Panc1 (cell line): Measurements from ENCODE around the gene AHR. TPM values are rescaled to one million over a fixed set of nuclear protein-coding genes. Genes with fewer than 3 reads are reported as not detected.

Experiments used
- ATAC-seq: fragments of 200-7000 bp; cut with Tn5 transposase; 2 replicates; pipeline ENCODE4 v1.9.1; 2020; ENCODE audit warnings: mild to moderate bottlenecking, moderate library complexity
- BruUV-seq: library from RNA; stranded (reverse); fragments of 400-500 nt; replicated peaks from 2 replicates; lab custom pipeline; 2021; lab: Mats Ljungman, UMichigan
- CTCF ChIA-PET: fragments of 300-600 bp; sonication (Branson Sonifier 250); formaldehyde crosslinking; loops from one replicate; lab custom pipeline; 2022; ENCODE audit warnings: antibody characterized with exemption; lab: Charles Lee
- POLR2A ChIA-PET: fragments of 300-600 bp; sonication (Branson Sonifier 250); formaldehyde crosslinking; loops from one replicate; lab custom pipeline; 2022; ENCODE audit warnings: antibody characterized with exemption; lab: Charles Lee
- DNase-seq: peaks from one replicate; pipeline ENCODE4 v3.0.0-alpha.2; 2010; ENCODE audit warnings: low read depth, low spot score
- H3K27ac ChIP-seq: 2 replicates; pipeline ENCODE4 v1.5.1; 2011; ENCODE audit warnings: mild to moderate bottlenecking, low read length, inconsistent platforms
- H3K27me3 ChIP-seq: fragments of 200-500 bp; sonication (Bioruptor generic); 2 replicates; pipeline ENCODE4 v1.6.0; 2014; ENCODE audit warnings: low read length, inconsistent platforms; ENCODE audit not compliant: control insufficient read depth, insufficient read depth
- H3K36me3 ChIP-seq: fragments of 200-500 bp; sonication (Bioruptor generic); 2 replicates; pipeline ENCODE4 v1.5.1; 2014; ENCODE audit warnings: inconsistent platforms, mild to moderate bottlenecking, low read length, moderate library complexity; ENCODE audit not compliant: control insufficient read depth, insufficient read depth
- H3K4me1 ChIP-seq: 2 replicates; pipeline ENCODE4 v1.5.1; 2011; ENCODE audit warnings: inconsistent platforms, mild to moderate bottlenecking, low read length, moderate library complexity; ENCODE audit not compliant: control insufficient read depth, insufficient read depth
- H3K4me3 ChIP-seq, 2 experiments: 2 replicates each; pipeline ENCODE4 v1.5.1; 2011 to 2012; ENCODE audit warnings: low read depth in 2 of 2, low read length in 2 of 2, mild to moderate bottlenecking in 2 of 2, inconsistent platforms in 1 of 2, moderate library complexity in 1 of 2
- H3K9me3 ChIP-seq: fragments of 200-500 bp; sonication (Bioruptor generic); 2 replicates; pipeline ENCODE4 v1.5.1; 2014; ENCODE audit warnings: low read depth, mild to moderate bottlenecking, inconsistent platforms, low read length, moderate library complexity; ENCODE audit not compliant: control insufficient read depth, insufficient read depth
- POLR2AphosphoS5 ChIP-seq: IDR thresholded peaks from 2 replicates; pipeline ENCODE4 v1.6.1; 2012; ENCODE audit warnings: mild to moderate bottlenecking, low read depth, low read length, moderate library complexity
- SIN3A ChIP-seq: IDR thresholded peaks from 2 replicates; pipeline ENCODE4 v1.6.1; 2012; ENCODE audit warnings: low read depth, mild to moderate bottlenecking, low read length, moderate library complexity, borderline replicate concordance; ENCODE audit not compliant: insufficient read depth
- TCF7L2 ChIP-seq: IDR thresholded peaks from 2 replicates; pipeline ENCODE4 v1.6.1; 2011; ENCODE audit warnings: mild to moderate bottlenecking, low read depth, low read length, inconsistent platforms
- in situ Hi-C: cut with HindIII; loops from 2 replicates; pipeline ENCODE4 v1.10.0; 2016; ENCODE audit warnings: low sequenced_read_pairs, low pct_unique_long_range_greater_than_20kb
- intact Hi-C: fragments of 100-400 bp; cut with micrococcal nuclease; formaldehyde crosslinking; loops from one replicate; pipeline ENCODE4 v1.10.0; 2022; ENCODE audit not compliant: unreplicated experiment
- total RNA-seq: library from RNA; stranded (reverse); gene quantifications from one replicate; pipeline ENCODE4 v1.2.1, GENCODE V29; 2021; ENCODE audit not compliant: unreplicated experiment
- TF ChIP-seq, protein P1 (sequence below): fragments of 450-650 bp; IDR thresholded peaks from 2 replicates; pipeline ENCODE4 v1.5.1; 2017; ENCODE audit warnings: mild to moderate bottlenecking
- TF ChIP-seq, protein P2 (sequence below), 2 experiments: IDR thresholded peaks; 2 replicates each; pipeline ENCODE4 v1.6.1; 2011 to 2012; ENCODE audit warnings: low read depth in 2 of 2, control low read depth in 1 of 2, low read length in 1 of 2, mild to moderate bottlenecking in 1 of 2, moderate library complexity in 1 of 2; ENCODE audit not compliant: insufficient read depth in 1 of 2

The AHR gene
- total RNA-seq, 1 experiment from 2014 or later: 36.6 TPM

DNA sequence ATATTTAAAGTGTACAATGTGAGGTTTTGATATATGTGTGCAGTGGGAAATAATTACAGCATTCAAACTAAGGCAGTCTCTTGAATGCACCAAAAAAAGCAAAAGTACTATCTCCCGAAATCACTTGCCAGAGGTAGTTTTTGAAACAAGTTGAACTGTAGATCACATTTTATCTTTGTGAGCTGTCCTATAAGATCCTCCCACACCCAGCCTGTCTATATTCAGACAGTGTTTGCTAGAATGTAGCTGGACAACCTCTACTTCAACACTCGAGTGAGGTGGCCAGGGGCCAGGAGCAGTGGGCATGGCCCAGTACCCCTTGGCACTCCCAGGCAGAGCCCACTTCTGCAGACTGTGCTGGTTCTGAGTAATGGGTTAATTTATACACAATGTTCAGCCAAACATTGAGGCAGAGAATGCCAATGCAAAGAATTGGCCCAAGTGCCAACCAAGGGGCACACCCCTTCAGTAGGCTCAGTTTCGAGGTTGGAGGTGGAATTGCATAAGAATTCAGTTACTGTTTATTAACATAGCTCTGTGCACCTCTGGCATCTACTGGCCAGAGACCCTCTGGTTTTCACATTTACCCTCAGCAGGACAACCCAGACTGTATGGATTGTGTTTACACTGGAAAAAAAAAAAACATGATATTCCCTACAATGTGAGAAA, 70.5 kb downstream of the AHR start:
- ATAC-seq (no peak), DNase-seq (no peak)
- intact Hi-C loops: no loop called here
- Histone ChIP-seq H3K4me1 (peaks cover 12% of the 10 kb centered on the region), H3K4me3 (no peak overlapping the region), H3K9me3 (no peaks in the 10 kb centered on the region), H3K36me3 (no peaks in the 10 kb centered on the region), H3K27me3 (no peaks in the 10 kb centered on the region), H3K27ac (peak overlapping the region; percentile 13; the same call in 1 of the 2 replicates)
- TF ChIP-seq, protein P1, sequence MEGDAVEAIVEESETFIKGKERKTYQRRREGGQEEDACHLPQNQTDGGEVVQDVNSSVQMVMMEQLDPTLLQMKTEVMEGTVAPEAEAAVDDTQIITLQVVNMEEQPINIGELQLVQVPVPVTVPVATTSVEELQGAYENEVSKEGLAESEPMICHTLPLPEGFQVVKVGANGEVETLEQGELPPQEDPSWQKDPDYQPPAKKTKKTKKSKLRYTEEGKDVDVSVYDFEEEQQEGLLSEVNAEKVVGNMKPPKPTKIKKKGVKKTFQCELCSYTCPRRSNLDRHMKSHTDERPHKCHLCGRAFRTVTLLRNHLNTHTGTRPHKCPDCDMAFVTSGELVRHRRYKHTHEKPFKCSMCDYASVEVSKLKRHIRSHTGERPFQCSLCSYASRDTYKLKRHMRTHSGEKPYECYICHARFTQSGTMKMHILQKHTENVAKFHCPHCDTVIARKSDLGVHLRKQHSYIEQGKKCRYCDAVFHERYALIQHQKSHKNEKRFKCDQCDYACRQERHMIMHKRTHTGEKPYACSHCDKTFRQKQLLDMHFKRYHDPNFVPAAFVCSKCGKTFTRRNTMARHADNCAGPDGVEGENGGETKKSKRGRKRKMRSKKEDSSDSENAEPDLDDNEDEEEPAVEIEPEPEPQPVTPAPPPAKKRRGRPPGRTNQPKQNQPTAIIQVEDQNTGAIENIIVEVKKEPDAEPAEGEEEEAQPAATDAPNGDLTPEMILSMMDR: no peak
- TF ChIP-seq SIN3A (no peak), POLR2AphosphoS5 (no peak), TCF7L2 (no peak)
- TF ChIP-seq, protein P2, sequence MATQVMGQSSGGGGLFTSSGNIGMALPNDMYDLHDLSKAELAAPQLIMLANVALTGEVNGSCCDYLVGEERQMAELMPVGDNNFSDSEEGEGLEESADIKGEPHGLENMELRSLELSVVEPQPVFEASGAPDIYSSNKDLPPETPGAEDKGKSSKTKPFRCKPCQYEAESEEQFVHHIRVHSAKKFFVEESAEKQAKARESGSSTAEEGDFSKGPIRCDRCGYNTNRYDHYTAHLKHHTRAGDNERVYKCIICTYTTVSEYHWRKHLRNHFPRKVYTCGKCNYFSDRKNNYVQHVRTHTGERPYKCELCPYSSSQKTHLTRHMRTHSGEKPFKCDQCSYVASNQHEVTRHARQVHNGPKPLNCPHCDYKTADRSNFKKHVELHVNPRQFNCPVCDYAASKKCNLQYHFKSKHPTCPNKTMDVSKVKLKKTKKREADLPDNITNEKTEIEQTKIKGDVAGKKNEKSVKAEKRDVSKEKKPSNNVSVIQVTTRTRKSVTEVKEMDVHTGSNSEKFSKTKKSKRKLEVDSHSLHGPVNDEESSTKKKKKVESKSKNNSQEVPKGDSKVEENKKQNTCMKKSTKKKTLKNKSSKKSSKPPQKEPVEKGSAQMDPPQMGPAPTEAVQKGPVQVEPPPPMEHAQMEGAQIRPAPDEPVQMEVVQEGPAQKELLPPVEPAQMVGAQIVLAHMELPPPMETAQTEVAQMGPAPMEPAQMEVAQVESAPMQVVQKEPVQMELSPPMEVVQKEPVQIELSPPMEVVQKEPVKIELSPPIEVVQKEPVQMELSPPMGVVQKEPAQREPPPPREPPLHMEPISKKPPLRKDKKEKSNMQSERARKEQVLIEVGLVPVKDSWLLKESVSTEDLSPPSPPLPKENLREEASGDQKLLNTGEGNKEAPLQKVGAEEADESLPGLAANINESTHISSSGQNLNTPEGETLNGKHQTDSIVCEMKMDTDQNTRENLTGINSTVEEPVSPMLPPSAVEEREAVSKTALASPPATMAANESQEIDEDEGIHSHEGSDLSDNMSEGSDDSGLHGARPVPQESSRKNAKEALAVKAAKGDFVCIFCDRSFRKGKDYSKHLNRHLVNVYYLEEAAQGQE (IDR thresholded peaks at IDR 0.05; ENCODE audit: insufficient read depth in 1 of 2, low read depth in 2 of 2, low read length in 1 of 2): no peak
- POLR2A ChIA-PET: no interaction called here
- BruUV-seq: no TSS peak
- CTCF ChIA-PET: interaction anchor here (0.6 kb wide), 1 partner anchor 21 kb away, joined by 3 read pairs; no protein-coding TSS in a partner anchor
- in situ Hi-C loops: no loop called here

DNA sequence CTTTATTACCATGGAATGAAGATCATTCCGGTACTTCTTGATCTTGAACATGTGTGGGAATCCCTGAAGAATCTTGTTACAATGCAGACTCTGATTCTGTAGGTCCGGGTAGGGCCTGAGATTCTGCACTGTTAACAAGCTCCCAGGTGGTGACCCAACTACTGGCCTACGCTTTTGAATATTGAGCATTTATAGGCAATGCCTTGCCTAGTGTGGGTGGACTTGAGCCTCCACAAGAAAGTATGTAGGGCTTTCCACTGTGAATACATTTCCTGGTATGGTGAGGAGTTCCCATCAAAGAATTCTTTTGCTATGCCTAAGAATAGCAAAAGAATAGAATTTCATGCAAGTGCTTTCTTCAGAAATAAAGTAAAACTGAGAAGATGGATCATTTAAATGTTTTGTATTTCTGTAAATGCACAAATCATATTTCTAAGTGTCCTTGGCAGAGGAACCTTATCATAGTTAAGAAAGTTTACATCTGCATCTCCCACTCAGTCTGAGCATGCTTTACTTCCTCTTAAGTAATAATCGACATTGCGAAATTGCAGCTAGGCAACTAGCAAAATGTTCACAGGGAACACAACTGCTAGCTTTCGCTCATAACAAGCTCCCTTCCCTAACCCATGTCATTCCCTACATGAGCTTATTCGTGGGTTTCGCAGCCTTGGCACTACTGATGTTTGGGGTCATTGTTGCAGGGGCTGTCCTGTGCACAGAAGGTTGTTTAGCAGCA, 71.4 kb downstream of the AHR start:
- Histone ChIP-seq H3K27me3 (no peaks in the 10 kb centered on the region), H3K4me3 (no peak overlapping the region), H3K36me3 (no peaks in the 10 kb centered on the region), H3K27ac (no peak overlapping the region; the same call in 1 of the 2 replicates), H3K9me3 (no peaks in the 10 kb centered on the region), H3K4me1 (peaks cover 12% of the 10 kb centered on the region)
- TF ChIP-seq POLR2AphosphoS5 (no peak), TCF7L2 (no peak), SIN3A (no peak)
- TF ChIP-seq, protein P2 (IDR thresholded peaks at IDR 0.05; ENCODE audit: insufficient read depth in 1 of 2, low read depth in 2 of 2, low read length in 1 of 2): no peak
- TF ChIP-seq, protein P1: no peak
- ChIA-PET POLR2A (no interaction called here), CTCF (interaction anchor here (0.6 kb wide), 1 partner anchor 22 kb away, joined by 3 read pairs; no protein-coding TSS in a partner anchor)
- no TSS peak for BruUV-seq
- ATAC-seq (no peak), DNase-seq (no peak)
- intact Hi-C loops (no loop called here), in situ Hi-C loops (no loop called here)
